Measurements from ENCODE around the gene STX7. TPM values are rescaled to one million over a fixed set of nuclear protein-coding genes. Genes with fewer than 3 reads are reported as not detected.
"Not testable (repeated sequence)": the region's sequence is repeated elsewhere in the genome, so short reads cannot be mapped to it uniquely, and the experiment has no call there.

The STX7 gene
- total RNA-seq, 1 donor from 2014 or later: 46.9 TPM

DNA sequence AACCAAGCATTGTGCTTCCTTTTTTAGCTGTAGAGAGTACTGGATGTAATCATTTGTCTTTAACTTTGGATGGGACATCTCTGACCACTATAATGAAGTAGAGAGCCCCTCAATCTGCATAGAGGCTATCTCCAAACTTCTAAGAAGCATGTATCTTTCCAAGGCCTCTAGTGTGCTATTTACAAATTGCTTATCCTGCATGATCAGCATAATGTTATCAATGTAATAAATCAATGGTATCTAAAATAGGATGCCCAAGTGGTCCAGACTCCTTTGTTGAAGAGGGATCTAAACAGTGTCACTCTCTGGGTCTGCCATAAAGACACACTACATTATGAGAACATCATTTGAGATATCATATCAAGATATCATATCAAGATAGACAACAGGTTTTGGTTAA is 31.9 kb upstream of the STX7 start:
- Mint-ChIP-seq H3K36me3 (no peaks in the 10 kb centered on the region), H3K4me3 (no peak overlapping the region), H3K27ac (no peak overlapping the region), H3K9me3 (no peaks in the 10 kb centered on the region), H3K4me1 (no peaks in the 10 kb centered on the region), H3K27me3 (ENCODE audit: low read depth) (peaks cover 9% of the 10 kb centered on the region)
- no peak for DNase-seq (ENCODE audit: low spot score in 2 of 2, unreplicated experiment in 2 of 2)
- TF ChIP-seq CTCF (IDR thresholded peaks at IDR 0.05; ENCODE audit: unreplicated experiment): no peak

- peaks cover 12% of the 10 kb centered on the region for H3K9me3 Mint-ChIP-seq
- peaks cover 14% of the 10 kb centered on the region for H3K27me3 Mint-ChIP-seq (ENCODE audit: low read depth)
Measured at GRCh38 chr6:132537977-132538376, 25.1 kb upstream of the STX7 start, which contains the start of gene TAAR9. Gene TAAR9 (plus strand): TSS chr6:132538277. CDS start chr6:132538290, 13 bp downstream.

DNA sequence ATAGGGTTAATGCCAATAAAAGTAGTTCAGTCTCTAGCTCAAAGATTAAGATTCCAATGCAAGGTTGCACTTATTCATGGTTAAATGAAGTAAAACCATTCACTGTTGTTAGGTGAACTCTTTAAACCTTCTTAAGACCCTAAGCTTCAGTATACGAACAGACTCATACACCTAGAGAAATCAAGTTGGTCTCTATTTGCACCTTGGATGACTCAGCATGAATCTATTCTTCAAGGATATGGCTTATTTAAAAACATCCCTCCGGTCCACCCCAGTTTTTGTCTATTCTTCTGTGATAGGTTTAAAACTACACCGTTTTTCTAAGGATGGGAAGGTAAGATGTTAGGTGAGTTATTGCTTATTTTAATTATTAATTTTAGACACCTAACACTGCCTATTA is 24.2 kb upstream of the STX7 start:
- Mint-ChIP-seq H3K4me1 (no peaks in the 10 kb centered on the region), H3K36me3 (peaks cover 3% of the 10 kb centered on the region), H3K9me3 (peaks cover 12% of the 10 kb centered on the region), H3K4me3 (no peak overlapping the region), H3K27ac (no peak overlapping the region), H3K27me3 (ENCODE audit: low read depth) (peaks cover 14% of the 10 kb centered on the region)
- DNase-seq (ENCODE audit: low spot score in 2 of 2, unreplicated experiment in 2 of 2): no peak
- TF ChIP-seq CTCF (IDR thresholded peaks at IDR 0.05; ENCODE audit: unreplicated experiment): no peak

More at GRCh38 chr6:132537977-132538376, 25.1 kb upstream of the STX7 start, which contains the start of gene TAAR9:
- Mint-ChIP-seq H3K36me3 (peaks cover 3% of the 10 kb centered on the region), H3K4me1 (no peaks in the 10 kb centered on the region), H3K27ac (no peak within 1 kb of the TSS), H3K4me3 (no peak within 1 kb of the TSS)
- no peak for DNase-seq (ENCODE audit: low spot score in 2 of 2, unreplicated experiment in 2 of 2)
- TF ChIP-seq CTCF (IDR thresholded peaks at IDR 0.05; ENCODE audit: unreplicated experiment): no peak

DNA sequence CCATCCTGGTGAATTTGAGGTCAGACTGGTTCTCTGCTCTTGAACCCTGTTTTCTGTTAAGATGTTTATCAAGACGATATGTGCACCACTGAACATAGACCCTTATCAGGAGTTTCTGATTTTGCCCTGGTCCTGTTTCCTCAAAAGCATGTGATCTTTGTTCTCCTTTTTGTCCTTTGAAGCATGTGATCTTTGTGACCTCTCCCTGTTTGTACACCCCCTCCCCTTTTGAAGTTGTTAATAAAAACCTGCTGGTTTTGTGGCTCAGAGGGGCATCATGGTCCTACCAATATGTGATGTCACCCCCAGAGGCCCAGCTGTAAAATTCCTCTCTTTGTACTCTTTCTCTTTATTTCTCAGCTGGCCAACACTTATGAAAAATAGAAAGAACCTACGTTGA is 21.6 kb upstream of the STX7 start:
- peaks cover 12% of the 10 kb centered on the region for H3K9me3 Mint-ChIP-seq
- DNase-seq (ENCODE audit: low spot score in 2 of 2, unreplicated experiment in 2 of 2); H3K27ac Mint-ChIP-seq; H3K36me3 Mint-ChIP-seq; H3K4me1 Mint-ChIP-seq; H3K27me3 Mint-ChIP-seq (ENCODE audit: low read depth); H3K4me3 Mint-ChIP-seq: not testable (repeated sequence)

- peak; percentile 96 for TF ChIP-seq CTCF (IDR thresholded peaks at IDR 0.05; ENCODE audit: unreplicated experiment)
- peaks cover 8% of the 10 kb centered on the region for H3K9me3 Mint-ChIP-seq
- H3K36me3 Mint-ChIP-seq: peaks cover 2% of the 10 kb centered on the region
- DNase-seq (ENCODE audit: low spot score in 2 of 2, unreplicated experiment in 2 of 2): peak; percentile 56 to 76
- peak overlapping the region; percentile 66 for H3K4me3 Mint-ChIP-seq
- peaks cover 8% of the 10 kb centered on the region for H3K27me3 Mint-ChIP-seq (ENCODE audit: low read depth)
- peaks cover 2% of the 10 kb centered on the region for H3K4me1 Mint-ChIP-seq
- no peak overlapping the region for H3K27ac Mint-ChIP-seq
Measured at GRCh38 chr6:132530293-132530974, 17.5 kb upstream of the STX7 start.

DNA sequence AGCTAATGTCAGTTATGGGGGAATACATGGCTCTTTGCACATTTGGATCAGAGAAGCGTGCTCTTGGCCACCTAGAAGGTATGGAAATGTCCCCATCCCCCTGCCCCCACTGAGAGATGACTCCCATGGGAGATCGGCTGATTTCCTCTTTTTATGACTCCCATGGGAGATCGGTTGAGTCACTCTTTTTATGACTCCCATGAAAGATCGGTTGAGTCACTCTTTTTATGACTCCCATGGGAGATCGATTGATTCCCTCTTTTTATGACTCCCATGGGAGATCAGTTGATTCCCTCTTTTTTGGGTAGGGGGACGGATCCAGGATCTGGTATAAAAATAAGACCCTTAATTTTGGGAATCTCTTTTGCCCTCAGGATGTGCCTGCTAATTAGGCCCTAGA is 14.9 kb upstream of the STX7 start:
- Mint-ChIP-seq H3K4me1 (peaks cover 2% of the 10 kb centered on the region), H3K36me3 (no peaks in the 10 kb centered on the region), H3K27me3 (ENCODE audit: low read depth) (peaks cover 8% of the 10 kb centered on the region), H3K4me3 (no peak overlapping the region), H3K9me3 (peaks cover 7% of the 10 kb centered on the region), H3K27ac (no peak overlapping the region)
- no peak for TF ChIP-seq CTCF (IDR thresholded peaks at IDR 0.05; ENCODE audit: unreplicated experiment)
- DNase-seq (ENCODE audit: low spot score in 2 of 2, unreplicated experiment in 2 of 2): no peak
